22Rv1 (cell line): ENCODE data around the gene DLL1.

ENCODE experiments used
- ZFX ChIP-seq: fragments of 450-650 bp; IDR thresholded peaks from 2 replicates; pipeline ENCODE4 v1.6.1; 2017; ENCODE audit warnings: antibody characterized with exemption, borderline replicate concordance
- TF ChIP-seq, protein P1 (sequence below): fragments of 450-650 bp; IDR thresholded peaks from 2 replicates; pipeline ENCODE4 v1.5.1; 2017; ENCODE audit warnings: mild to moderate bottlenecking

DNA sequence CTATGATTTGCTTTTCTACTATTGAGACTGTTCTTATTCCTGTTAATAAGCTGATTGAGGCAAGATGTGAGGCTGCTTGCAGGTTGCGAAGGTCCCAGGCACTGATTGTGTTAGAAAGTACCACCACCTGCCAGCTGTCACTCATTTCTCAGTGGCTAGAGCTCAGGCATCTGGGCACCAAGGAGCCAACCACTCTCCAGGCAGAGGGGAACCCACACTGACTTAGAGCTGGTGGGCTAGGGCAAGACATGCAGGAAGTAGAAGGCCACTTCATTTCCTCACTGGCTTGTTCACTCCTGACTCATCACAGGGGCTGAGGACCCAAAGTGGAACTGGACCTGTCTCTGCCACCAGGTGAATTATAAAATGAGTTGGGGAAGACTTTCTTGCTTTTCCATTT lies 7.8 kb upstream of the DLL1 start:
- TF ChIP-seq, protein P1, sequence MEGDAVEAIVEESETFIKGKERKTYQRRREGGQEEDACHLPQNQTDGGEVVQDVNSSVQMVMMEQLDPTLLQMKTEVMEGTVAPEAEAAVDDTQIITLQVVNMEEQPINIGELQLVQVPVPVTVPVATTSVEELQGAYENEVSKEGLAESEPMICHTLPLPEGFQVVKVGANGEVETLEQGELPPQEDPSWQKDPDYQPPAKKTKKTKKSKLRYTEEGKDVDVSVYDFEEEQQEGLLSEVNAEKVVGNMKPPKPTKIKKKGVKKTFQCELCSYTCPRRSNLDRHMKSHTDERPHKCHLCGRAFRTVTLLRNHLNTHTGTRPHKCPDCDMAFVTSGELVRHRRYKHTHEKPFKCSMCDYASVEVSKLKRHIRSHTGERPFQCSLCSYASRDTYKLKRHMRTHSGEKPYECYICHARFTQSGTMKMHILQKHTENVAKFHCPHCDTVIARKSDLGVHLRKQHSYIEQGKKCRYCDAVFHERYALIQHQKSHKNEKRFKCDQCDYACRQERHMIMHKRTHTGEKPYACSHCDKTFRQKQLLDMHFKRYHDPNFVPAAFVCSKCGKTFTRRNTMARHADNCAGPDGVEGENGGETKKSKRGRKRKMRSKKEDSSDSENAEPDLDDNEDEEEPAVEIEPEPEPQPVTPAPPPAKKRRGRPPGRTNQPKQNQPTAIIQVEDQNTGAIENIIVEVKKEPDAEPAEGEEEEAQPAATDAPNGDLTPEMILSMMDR, result no peak
- TF ChIP-seq ZFX, result no peak
